Gastrocnemius medialis (tissue), 4 donors: Measurements from ENCODE around the gene RALGAPB.

ENCODE experiments used
- CTCF ChIP-seq, 5 experiments: fragments of 450-650 bp in 3 of 5; fragments of 200-600 bp in 2 of 5; sonication (generic) in 2 of 5; IDR thresholded peaks in 4 of 5; conservative IDR thresholded peaks in 1 of 5; 1 replicate in 4 of 5; 2 replicates in 1 of 5; pipeline ENCODE4 v1.5.1; 2016 to 2019; ENCODE audit warnings: antibody characterized with exemption in 5 of 5, mild to moderate bottlenecking in 3 of 5, moderate library complexity in 3 of 5
- POLR2A ChIP-seq, 2 donors: fragments of 450-650 bp; IDR thresholded peaks; one replicate each; pipeline ENCODE4 v1.6.1; 2017; ENCODE audit warnings: antibody characterized with exemption in 2 of 2, mild to moderate bottlenecking in 2 of 2, moderate library complexity in 2 of 2

GRCh38 chr20:38432292-38432691 lies 40.4 kb upstream of the RALGAPB start:
- no peak for TF ChIP-seq CTCF (IDR thresholded peaks at IDR 0.05 in 4 of 5, conservative IDR thresholded peaks at IDR 0.05 in 1 of 5)
- TF ChIP-seq POLR2A (IDR thresholded peaks at IDR 0.05): no peak
